SK-N-SH treated with all-trans-retinoic acid at 6 μM for 48 hours (cell line): ENCODE measurements around the gene CTNND2.

Source experiments
- BACH2 ChIP-seq: fragments of 250-450 bp; sonication (Bioruptor Pico); IDR thresholded peaks from 2 replicates; pipeline ENCODE4 v1.9.0; 2021; ENCODE audit warnings: mild to moderate bottlenecking, borderline replicate concordance
- SNAI2 ChIP-seq: fragments of 250-450 bp; sonication (Bioruptor Pico); IDR thresholded peaks from 2 replicates; pipeline ENCODE4 v1.5.0; 2020; ENCODE audit warnings: mild to moderate bottlenecking, moderate library complexity

DNA sequence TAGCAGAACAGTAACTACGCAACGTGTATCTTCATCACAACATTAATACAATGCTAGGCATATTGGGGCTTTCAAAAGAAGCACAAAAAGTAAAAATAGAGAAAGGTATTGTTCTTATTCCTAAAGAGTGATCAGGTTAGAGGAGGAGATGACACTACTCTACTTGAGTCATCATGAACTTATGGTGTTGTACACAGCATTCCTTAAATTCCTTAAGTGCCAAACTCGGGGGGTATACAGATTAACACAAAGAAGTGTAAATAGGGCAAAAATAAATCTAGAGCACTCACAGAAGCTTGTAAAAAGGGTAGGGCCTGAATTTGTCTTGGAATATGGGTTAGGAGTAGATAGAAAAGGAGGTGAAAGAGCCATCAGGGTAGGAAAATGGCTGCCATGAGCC is 835.2 kb downstream of the CTNND2 start:
- TF ChIP-seq BACH2 (CRISPR knock-in tag) (no peak), SNAI2 (CRISPR knock-in tag) (no peak)
